Brain microvascular endothelial cell (primary cell): ENCODE results near the gene CINP.
A peak's percentile ranks its signal among the peaks of the same experiment; 100 is the strongest.

Experiments
- DNase-seq: peaks from one replicate; pipeline ENCODE4 v3.0.0-alpha.2; 2020
- H3K27ac ChIP-seq: fragments of 250-450 bp; sonication (Bioruptor Pico); 2 replicates; pipeline ENCODE4 v1.5.1; 2020; ENCODE audit warnings: mild to moderate bottlenecking, moderate library complexity
- H3K27me3 ChIP-seq: fragments of 250-450 bp; sonication (Bioruptor Pico); replicated peaks from 2 replicates; pipeline ENCODE4 v1.5.1; 2020; ENCODE audit warnings: mild to moderate bottlenecking
- H3K36me3 ChIP-seq: fragments of 250-450 bp; sonication (Bioruptor Pico); replicated peaks from 2 replicates; pipeline ENCODE4 v1.5.1; 2020; ENCODE audit warnings: mild to moderate bottlenecking
- H3K4me3 ChIP-seq: 2 replicates; pipeline ENCODE4 v1.5.1; 2011; ENCODE audit warnings: low read depth, mild to moderate bottlenecking, control low read depth, low read length, moderate library complexity
- in situ Hi-C: cut with HindIII; loops from 2 replicates; pipeline ENCODE4 v1.10.0; 2017; ENCODE audit warnings: low sequenced_read_pairs, low pct_ligation_motif_present
- TF ChIP-seq, protein P1 (sequence below): IDR thresholded peaks from 2 replicates; pipeline ENCODE4 v1.5.1; 2011; ENCODE audit warnings: low read depth, mild to moderate bottlenecking, moderate library complexity, low read length, control low read depth, inconsistent platforms; ENCODE audit errors: missing control alignments

Gene CINP

DNA sequence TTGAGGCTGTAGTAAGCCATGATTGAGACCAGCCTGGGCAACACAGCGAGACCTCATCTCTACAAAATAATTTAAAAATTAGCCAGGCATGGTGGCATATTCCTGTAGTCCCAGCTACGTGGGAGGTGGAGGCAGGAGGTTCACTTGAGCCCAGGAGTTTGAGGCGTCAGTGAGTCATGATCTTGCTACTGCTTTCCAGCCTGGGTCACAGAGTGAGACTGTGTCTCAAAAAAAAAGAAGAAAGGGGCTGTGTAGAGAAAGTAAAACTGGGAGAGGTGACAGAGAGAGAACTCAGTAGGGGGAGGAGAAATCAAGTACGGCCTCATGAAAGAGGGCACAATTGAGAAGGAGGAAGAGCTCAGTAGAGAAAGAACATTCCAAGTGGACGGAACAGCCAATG is 12.4 kb upstream of the CINP start:
- in situ Hi-C loops, result no loop called here
- DNase-seq, result no peak
- Histone ChIP-seq H3K36me3 (peaks cover 2% of the 10 kb centered on the region), H3K27me3 (no peaks in the 10 kb centered on the region), H3K27ac (no peak overlapping the region), H3K4me3 (no peak overlapping the region)
- TF ChIP-seq, protein P1, sequence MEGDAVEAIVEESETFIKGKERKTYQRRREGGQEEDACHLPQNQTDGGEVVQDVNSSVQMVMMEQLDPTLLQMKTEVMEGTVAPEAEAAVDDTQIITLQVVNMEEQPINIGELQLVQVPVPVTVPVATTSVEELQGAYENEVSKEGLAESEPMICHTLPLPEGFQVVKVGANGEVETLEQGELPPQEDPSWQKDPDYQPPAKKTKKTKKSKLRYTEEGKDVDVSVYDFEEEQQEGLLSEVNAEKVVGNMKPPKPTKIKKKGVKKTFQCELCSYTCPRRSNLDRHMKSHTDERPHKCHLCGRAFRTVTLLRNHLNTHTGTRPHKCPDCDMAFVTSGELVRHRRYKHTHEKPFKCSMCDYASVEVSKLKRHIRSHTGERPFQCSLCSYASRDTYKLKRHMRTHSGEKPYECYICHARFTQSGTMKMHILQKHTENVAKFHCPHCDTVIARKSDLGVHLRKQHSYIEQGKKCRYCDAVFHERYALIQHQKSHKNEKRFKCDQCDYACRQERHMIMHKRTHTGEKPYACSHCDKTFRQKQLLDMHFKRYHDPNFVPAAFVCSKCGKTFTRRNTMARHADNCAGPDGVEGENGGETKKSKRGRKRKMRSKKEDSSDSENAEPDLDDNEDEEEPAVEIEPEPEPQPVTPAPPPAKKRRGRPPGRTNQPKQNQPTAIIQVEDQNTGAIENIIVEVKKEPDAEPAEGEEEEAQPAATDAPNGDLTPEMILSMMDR, result no peak

DNA sequence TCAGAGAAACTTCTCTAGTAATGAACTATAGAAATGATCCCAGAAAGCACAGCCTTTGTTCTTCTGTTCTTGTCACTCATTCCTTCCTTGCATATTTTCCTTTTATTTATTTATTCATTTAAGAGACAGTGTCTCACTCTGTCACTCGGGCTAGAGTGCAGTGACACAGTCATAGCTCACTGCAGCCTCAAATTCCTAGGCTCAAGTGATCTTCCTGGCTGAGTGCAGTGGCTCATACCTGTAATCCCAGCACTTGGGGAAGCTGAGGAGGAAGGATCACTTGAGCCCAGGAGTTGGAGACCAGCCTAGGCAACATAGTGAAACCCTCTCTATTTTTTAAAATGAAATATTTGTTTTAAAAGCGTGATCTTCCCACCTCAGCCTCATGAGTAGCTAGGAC is 11.6 kb upstream of the CINP start:
- H3K27me3 ChIP-seq, result no peaks in the 10 kb centered on the region
- H3K4me3 ChIP-seq, result no peak overlapping the region
- in situ Hi-C loops, result no loop called here
- DNase-seq, result no peak
- H3K27ac ChIP-seq, result no peak overlapping the region
- H3K36me3 ChIP-seq, result peaks cover 2% of the 10 kb centered on the region
- TF ChIP-seq, protein P1, result no peak

DNA sequence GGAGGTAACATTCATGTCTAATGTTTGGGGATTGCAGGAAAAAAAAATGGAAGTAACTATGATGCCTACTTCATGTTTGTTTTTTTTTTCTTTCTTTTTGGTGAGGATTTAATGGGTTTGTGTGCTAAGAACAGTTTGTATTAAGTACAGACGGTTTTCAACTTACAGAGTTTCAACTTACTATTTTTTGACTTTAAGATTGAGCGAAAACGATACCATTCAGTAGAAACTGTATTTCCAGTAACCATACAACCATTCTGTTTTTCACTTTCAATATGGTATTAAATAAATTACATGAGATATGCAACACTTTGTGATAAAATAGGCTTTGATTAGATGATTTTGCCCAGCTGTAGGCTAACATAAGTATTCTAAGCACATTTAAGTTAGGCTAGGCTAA is 10.4 kb upstream of the CINP start:
- Histone ChIP-seq H3K4me3 (no peak overlapping the region), H3K36me3 (peaks cover 2% of the 10 kb centered on the region), H3K27ac (no peak overlapping the region), H3K27me3 (no peaks in the 10 kb centered on the region)
- TF ChIP-seq, protein P1, result no peak
- no peak for DNase-seq
- in situ Hi-C loops, result no loop called here

DNA sequence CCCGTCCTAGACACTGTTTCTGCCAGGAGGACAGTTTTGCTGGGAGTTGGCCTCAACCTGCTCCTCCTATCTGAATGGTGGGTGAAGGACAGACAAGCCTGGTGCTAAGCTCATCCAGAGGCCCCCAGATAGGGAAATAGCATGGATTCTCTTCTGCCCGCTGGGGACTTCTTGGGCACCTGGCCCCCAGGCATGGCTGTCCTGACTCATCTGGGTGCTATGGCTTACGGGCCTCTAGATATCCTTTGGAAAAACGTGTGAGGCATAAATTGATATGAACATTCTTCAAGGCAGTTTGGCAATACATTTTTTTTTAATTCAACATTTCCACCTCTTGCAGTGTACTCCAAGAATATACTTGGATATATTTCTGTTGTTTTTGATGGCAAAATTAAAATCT is 8.7 kb upstream of the CINP start:
- DNase-seq, result no peak
- Histone ChIP-seq H3K27ac (no peak overlapping the region), H3K4me3 (no peak overlapping the region), H3K27me3 (no peaks in the 10 kb centered on the region), H3K36me3 (no peaks in the 10 kb centered on the region)
- TF ChIP-seq, protein P1, result no peak
- in situ Hi-C loops, result no loop called here

DNA sequence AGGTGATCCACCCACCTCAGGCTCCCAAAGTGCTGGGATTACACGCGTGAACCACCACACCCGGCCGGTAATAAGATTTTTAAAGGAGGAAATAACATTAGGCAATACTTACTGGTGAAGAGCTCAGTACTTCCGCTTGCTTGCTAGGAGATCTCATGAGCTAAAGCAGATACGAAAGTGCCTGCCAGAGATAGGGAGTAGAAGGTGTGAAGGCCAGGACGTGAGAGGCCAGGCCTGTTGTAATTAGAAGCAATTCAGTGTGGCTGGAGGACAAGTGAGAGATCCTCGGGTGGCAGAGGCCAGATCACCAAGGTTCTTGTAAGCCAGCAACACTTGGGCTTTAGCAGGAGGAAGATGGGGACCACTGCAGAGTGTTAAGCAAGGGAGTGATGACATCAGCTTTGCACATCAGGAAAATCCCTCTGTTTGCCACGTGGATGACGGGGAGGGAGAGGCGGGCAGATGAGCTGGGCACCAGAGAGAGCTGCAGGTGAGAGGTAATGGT is 7.7 kb upstream of the CINP start:
- no peak for DNase-seq
- TF ChIP-seq, protein P1, result no peak
- H3K27ac ChIP-seq, result no peak overlapping the region
- in situ Hi-C loops, result no loop called here
- H3K4me3 ChIP-seq, result no peak overlapping the region
- H3K36me3 ChIP-seq, result no peaks in the 10 kb centered on the region
- H3K27me3 ChIP-seq, result no peaks in the 10 kb centered on the region

DNA sequence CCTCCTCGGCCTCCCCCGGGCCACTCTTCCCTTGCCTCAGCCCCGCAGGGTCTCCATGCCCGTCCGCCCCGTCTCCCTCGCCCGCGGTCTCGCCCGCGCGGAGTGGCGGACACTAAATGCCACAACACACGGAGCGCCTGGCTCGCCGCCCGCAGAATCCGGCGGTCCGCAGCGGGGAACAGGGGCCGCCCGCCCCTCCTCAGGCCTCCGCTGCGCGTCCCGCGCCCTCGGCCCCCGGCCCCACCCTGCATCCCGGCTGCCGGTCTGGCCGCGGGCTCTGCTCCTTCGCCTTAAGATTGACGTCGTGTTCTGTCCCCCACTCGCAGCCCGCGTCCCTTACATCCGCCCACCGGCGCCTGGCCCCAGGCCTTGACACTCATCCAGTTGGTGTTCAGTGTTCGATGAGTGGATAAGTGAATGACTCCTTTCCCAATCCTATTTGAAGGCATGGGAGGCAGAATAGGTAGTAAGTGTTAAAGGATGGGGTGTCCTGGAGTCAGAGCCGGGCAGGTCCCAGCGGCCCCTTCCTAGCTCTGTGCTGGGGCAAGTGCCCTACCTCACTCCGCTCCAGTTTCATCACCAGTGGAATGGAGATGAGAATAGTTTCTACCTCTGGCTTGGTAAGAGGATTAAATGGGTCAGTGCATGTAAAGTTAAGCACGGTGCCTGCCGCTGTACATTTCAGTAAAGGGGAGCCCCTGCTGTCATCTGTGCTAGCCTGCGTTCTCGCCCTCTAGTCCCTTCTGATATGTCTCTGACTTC is 673 bp upstream of the CINP start:
- peak overlapping the region; percentile 87 for H3K4me3 ChIP-seq
- in situ Hi-C loops, result no loop called here
- no peaks in the 10 kb centered on the region for H3K27me3 ChIP-seq
- DNase-seq, result peak; percentile 14
- TF ChIP-seq, protein P1, result no peak
- peak overlapping the region; percentile 71 for H3K27ac ChIP-seq
- H3K36me3 ChIP-seq, result peaks cover 3% of the 10 kb centered on the region
